NCI-H2196 (cell line): Measurements from ENCODE around the gene HS6ST2.
"Not testable (repeated sequence)": the region's sequence is repeated elsewhere in the genome, so short reads cannot be mapped to it uniquely, and the experiment has no call there.

ENCODE experiments used
- DNase-seq: peaks from one replicate; lab custom pipeline; 2025; ENCODE audit not compliant: unreplicated experiment; lab: John Stamatoyannopoulos, UW

Gene HS6ST2

GRCh38 chrX:132945055-132945599 is 13.3 kb downstream of the HS6ST2 start:
- not testable (repeated sequence) for DNase-seq

DNA sequence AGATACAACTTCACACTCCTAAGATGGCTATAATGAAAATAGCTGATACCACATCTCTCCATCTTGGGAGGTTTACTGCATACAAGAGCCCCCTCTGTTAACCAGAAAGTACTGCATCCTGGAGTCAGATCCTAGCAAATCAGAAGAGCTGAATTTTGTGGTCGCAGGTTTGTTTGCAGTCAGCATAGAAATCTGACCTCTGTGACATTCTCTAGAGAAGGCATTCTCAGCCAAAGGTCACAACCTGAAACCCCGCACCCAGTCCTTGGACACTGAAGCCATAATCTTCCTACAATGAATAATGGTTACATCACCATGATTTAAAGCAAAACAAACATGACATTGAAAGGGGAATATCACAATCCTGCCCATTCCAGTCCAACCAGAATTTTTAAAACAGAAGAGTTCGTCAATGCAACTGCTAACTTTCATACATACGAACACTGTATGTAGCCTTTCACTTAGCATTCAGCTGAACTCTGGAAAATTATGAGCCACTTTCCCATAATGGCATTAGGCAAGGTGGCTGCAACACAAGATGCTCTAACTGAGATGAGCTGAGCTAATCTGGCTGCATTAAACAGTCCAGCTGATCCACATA is 17.6 kb downstream of the HS6ST2 start:
- DNase-seq, result peak; percentile 30

DNA sequence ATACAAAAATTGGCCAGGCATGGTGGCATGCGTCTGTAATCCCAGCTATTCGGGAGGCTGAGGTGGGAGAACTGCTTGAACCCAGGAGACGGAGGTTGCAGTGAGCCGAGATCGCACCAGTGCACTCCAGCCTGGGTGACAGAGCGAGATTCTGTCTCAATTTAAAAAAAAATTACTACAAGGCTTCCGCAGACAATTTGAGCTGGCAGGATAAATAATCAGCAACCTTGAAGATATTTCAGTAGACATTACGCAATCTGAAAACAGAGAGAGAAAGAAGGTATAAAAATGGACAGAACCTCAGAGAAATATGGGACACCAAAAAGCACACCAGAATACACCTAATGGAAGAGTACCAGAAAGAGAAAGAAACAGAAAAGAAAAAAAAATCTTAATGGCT is 25.3 kb downstream of the HS6ST2 start:
- no peak for DNase-seq

DNA sequence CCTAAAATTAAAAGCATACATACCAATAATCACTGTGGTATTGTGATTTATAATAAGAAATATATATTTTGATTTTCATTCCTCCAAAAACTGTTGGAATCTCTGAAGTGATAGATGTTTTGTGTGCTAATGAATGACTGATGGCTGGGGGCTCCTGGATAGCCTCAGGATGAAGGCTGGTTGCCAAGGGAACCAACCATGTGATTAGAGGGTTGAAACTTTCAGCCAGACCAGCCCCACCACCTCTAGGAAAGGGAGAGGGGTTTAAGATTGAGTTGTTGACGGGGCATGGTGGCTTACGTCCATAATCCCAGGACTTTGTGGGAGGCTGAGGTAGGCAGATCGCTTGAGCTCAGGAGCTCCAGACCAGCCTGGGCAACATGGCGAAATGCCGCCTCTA is 34.0 kb downstream of the HS6ST2 start:
- DNase-seq, result no peak

DNA sequence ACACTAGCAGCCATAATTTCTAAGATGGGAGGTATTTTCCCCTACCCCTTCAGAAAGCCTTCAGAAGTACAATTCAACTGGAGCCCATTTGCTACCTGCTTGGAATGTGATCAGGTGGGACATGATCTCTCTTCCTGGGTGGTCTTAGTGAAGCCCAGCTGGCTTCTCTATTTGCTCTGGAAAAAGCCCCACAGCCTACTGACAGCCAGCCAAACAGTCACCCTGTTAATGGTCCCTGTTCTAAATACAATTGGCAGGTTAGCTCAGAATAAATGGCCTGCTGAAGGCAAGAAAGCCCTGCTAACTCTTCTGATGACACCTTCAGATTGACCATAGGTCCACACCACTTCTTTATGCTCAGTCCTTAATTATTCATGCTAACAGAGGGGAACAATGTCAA is 39.9 kb downstream of the HS6ST2 start:
- no peak for DNase-seq

DNA sequence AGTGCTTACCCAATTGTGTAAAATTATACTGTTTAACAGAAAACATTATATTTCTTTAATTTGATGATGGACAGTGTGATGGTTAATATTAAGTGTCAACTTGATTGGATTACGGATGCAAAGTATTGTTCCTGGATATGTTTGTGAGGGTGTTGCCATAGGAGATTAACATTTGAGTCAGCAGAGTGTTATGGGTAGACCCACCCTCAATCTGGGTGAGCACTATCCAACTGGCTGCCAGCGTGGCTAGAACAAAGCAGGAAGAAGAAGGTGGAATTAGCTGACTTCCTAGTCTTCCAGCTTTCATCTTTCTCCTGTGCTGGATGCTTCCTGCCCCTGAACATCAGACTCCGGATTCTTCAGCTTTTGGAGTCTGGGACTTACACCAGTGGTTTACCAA is 42.1 kb downstream of the HS6ST2 start:
- DNase-seq, result no peak

DNA sequence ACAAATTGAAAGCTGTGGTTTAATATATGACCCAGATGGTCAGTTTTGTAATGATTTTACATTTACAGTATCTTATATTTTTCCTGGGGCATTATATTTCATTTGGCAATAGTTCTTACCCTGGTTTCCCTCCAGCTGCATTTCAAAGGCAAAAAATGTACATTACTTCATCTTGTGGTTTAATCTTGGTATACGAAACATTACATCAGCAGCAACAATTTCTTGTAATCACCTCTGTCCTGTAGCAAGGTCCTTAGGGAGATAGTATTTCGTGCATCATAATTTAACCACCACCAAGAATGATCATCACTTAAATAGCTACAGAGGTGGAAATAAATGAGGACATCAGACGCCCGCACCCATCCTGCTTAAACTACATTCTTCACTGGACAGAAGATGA is 48.8 kb downstream of the HS6ST2 start:
- no peak for DNase-seq

- no peak for DNase-seq
Observed at GRCh38 chrX:132908891-132909290, 49.5 kb downstream of the HS6ST2 start.

DNA sequence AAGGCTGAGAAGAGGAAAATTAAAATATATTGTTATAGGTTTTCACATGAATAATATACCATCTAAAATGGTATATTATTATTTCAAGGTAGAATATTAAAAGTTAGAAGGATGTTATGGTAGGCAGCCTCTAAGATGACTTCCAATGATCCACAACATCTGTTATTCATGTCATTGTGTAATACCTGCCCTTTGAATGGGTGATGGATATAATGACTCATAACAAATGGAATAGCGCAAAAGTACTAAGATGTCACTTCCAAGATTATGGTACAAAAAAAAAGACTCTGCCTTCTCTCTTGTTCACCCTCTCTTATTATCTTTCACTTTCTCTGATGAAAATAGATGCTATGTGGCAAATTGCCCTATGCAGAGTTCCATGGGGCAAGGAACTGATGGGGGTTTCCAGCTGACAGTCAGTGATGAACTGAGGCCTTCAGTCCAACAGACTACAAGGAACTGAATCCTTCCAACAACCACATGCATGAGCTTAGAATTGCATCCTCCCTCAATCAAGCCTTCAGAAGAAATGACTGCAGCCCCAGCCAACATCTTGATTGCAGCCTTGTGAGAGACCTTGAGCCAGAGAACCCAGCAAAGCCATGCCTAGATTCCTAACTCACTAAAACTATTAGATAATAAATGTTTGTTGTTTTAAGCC is 57.7 kb downstream of the HS6ST2 start:
- DNase-seq, result no peak

DNA sequence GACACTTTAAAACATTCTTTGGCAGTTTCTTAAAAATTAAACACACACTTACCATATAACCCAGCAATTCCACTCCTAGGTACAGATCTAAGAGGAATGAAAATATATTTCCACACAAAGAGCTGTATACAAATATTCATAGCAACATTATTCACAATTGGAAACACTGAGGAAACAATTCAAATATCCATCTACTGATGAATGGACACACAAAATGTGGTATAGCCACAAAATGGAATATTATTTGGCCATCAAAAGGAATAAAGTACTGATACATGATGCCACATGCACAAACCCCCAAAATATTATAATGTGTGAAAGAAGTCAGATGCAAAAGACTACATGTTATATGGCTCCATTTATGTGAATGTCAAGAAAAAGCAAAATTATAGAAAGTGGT is 70.9 kb downstream of the HS6ST2 start:
- DNase-seq, result no peak

DNA sequence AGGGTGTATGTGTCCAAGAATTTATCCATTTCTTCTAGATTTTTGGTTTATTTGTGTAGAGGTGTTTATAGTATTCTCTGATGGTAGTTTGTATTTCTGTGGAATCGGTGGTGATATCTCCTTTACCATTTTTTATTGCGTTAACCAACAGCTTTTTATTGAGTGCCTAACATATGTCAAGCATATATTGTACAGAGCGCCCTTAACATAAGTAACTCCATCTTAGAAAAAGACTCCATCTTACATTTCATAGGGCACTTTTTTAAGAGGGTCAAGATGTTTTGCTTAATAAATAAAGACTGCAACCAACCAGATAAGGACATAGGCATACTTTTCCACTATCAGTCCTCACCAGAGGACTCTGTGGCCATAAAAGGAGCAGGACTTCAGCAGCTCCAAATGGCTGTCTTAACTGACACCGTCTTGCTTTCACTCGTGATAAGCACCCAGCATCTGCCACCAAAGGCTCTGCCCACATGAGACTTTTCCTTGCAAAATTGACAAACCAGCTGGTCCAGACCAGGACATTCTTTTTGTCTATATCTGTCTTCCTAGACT is 75.0 kb downstream of the HS6ST2 start:
- no peak for DNase-seq

- not testable (repeated sequence) for DNase-seq
Observed at GRCh38 chrX:132880753-132881152, 77.7 kb downstream of the HS6ST2 start.

GRCh38 chrX:132877954-132878536 is 80.4 kb downstream of the HS6ST2 start:
- no peak for DNase-seq

DNA sequence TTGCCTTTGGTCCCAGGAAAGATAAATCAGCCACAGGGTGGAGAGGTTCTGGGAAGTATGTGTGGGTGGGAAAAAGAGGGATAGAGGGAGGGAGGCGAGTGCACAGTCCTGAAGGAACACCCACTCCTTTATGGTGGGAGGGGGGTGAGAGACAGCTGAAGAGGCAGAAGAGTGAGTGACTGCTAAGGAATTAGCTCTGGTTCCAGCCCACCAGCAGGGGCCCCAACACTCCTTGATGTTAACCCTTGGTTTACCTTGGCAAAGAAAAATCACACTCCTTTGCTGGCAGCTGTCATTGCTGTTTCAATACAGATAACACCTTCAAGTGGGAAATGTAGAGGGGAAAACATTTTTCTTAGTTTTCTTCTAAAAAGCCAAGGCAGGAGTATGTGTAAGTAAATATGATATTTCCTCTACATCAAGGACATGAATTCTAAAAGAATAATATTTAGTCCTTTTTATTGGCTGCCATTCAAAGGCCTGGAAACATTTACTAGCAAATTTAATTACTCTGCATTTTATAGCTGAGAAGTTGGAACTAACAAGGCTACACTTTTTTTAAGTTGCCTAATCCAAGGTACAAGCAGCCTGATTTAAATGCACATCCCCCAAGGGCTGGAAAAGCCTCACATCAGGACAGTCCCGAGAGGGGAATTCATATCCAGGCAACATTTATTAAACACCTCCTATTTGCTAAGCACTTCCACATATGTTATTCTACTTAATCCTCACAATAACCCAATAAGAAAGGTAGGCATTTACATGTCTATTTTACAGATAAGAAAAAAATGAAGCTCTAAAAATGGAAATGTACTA is 81.7 kb downstream of the HS6ST2 start:
- no peak for DNase-seq

GRCh38 chrX:132875650-132876522 is 82.5 kb downstream of the HS6ST2 start:
- DNase-seq, result no peak

DNA sequence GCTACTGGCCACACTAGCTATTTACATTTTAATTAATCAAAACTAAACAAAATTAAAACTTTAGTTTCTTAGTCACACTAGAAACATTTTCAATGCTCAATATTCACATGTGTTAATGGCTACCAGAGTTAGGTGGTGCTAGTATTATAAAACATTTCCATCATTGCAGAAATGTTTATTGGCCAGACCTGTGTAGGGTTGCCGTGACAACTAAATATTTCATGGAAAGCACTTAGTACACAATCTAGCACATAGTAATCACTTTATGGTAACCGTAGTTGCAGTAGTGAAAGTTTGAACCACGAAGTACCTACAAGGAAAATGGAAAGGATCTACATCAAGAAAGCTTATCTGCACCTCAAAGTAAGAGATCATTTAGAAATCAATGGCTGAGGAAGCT is 95.9 kb downstream of the HS6ST2 start:
- no peak for DNase-seq

GRCh38 chrX:132861076-132861475 is 97.4 kb downstream of the HS6ST2 start:
- no peak for DNase-seq

DNA sequence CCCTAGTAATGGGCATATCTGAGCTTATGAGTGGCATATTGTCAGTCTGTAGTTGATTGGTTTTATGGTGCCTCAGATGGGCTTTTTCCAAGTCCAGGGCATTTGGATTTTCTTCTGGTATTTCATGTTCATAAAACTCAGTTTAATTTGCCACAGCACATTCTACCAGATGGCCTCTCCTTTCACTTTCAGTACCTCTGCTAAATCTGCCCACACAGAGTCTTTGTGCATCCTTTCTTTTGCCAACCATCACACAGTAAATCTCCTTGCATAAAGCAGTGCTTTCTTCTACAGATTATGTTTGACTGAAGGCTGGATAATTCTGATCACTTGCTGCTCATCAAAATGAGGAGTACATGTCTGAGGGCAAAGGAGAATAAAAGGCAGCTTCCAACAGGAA is 98.2 kb downstream of the HS6ST2 start:
- DNase-seq, result no peak

DNA sequence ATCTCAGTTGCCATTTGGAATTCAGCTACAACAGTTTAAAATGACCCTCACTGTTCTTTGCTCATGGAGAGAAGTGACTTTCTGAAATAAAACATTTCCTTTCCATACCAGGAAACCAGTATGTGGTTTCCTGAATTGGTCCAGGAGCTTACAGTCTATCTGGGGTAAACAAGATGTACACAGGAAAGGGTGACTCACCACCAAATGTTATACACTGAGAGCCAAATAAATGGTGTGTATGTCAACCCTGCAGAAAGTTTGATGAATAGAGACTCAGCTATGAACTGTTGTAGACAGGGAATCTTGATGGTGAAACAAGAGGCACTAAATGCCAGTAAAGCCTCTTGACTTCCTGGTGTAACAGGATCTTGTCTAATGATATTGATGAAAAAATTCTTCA is 100.4 kb downstream of the HS6ST2 start:
- DNase-seq, result no peak

- DNase-seq, result no peak
Observed at GRCh38 chrX:132855780-132856341, 102.6 kb downstream of the HS6ST2 start.
